ENCODE results near the gene ZMYM4. TPM values are rescaled to one million over a fixed set of nuclear protein-coding genes. Genes with fewer than 3 reads are reported as not detected.
A peak's percentile ranks its signal among the peaks of the same experiment; 100 is the strongest.

The ZMYM4 gene
- total and polyA plus RNA-seq, 2 experiments from 2014 or later, result 34.9 to 37.7 TPM

DNA sequence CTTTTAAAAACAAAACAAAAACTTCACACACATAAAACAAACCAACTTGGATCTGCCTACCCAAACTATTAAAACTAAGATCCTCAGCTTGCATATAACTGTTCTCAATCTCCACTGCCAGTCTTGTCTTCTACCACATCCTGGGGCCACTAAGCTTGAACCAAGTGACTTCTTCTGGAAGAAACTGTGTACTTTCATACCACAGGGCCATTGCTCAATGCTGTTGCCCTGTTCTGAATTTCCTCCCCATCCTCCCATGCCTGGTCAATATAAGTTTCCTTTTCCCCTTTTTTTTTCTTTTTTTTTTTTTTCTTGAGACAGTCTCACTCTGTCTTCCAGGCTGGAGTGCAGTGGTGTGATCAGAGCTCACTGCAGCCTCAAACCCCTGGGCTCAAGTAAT, 178.8 kb downstream of the ZMYM4 start:
- H3K9me2 ChIP-seq (ENCODE audit: insufficient read depth), result no peaks in the 10 kb centered on the region
- H2AFZ ChIP-seq, result no peak overlapping the region
- DNase-seq, result no peak
- no peak overlapping the region for H3K4me2 ChIP-seq (ENCODE audit: unreplicated experiment)
- H4K20me1 ChIP-seq (ENCODE audit: insufficient read depth), result no peaks in the 10 kb centered on the region
- H3K79me2 ChIP-seq (ENCODE audit: insufficient read depth), result no peaks in the 10 kb centered on the region
- H3F3A ChIP-seq (ENCODE audit: insufficient read depth), result peaks cover 33% of the 10 kb centered on the region
- H3K36me3 ChIP-seq (ENCODE audit: low read depth), result 0 out of 2 replicates have a peak, but pooled peaks cover 3% of the 10 kb centered on the region
- in situ Hi-C loops (cut with MboI), result no loop called here
- no peak overlapping the region for H3K27ac ChIP-seq
- no peak overlapping the region for H3K9ac ChIP-seq
- no peaks in the 10 kb centered on the region for H3K9me3 ChIP-seq (ENCODE audit: low read depth)
- TF ChIP-seq EZH2phosphoT487 (IDR thresholded peaks at IDR 0.05; ENCODE audit: insufficient read depth, low read depth) (no peak), EZH2 (IDR thresholded peaks at IDR 0.05; ENCODE audit: insufficient read depth, poor library complexity, severe bottlenecking) (no peak)
- H3K4me3 ChIP-seq, result no peak overlapping the region
- H3K4me1 ChIP-seq (ENCODE audit: insufficient read depth), result peaks cover 34% of the 10 kb centered on the region
- H3K27me3 ChIP-seq (replicated peaks; ENCODE audit: insufficient read depth), result no peaks in the 10 kb centered on the region

DNA sequence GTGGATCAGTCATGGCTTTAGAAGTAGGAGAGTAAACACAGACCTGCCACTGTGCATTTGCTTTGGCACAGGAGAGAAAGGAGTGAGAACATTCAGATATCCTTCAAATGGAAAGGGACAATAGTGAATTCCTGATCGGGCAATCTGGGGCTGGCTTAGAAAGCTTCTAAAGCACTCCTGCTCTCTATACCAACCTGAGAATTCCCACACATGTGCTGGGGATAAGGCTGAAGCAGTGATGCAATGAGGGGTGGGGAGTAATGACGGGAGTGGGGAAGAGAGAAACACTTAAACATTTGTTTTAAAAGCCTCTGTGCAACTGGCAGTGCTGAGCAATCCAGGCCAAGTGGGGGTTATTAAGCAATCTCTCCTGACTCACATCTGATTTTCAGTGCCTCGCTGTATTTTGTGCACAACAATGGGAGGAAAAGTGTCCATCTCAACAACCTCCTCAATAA, 179.9 kb downstream of the ZMYM4 start:
- peaks cover 8% of the 10 kb centered on the region; the same call in 1 of the 2 replicates for H3K36me3 ChIP-seq (ENCODE audit: low read depth)
- no peaks in the 10 kb centered on the region for H3K79me2 ChIP-seq (ENCODE audit: insufficient read depth)
- TF ChIP-seq EZH2 (IDR thresholded peaks at IDR 0.05; ENCODE audit: insufficient read depth, poor library complexity, severe bottlenecking) (no peak), EZH2phosphoT487 (IDR thresholded peaks at IDR 0.05; ENCODE audit: insufficient read depth, low read depth) (no peak)
- in situ Hi-C loops (cut with MboI), result no loop called here
- peak overlapping the region; percentile 96 for H3K27ac ChIP-seq
- no peaks in the 10 kb centered on the region for H4K20me1 ChIP-seq (ENCODE audit: insufficient read depth)
- peaks cover 40% of the 10 kb centered on the region for H3K4me1 ChIP-seq (ENCODE audit: insufficient read depth)
- no peak overlapping the region for H2AFZ ChIP-seq
- peak; percentile 95 for DNase-seq
- H3K27me3 ChIP-seq (replicated peaks; ENCODE audit: insufficient read depth), result no peaks in the 10 kb centered on the region
- peak overlapping the region; percentile 83 for H3K4me2 ChIP-seq (ENCODE audit: unreplicated experiment)
- peaks cover 40% of the 10 kb centered on the region for H3F3A ChIP-seq (ENCODE audit: insufficient read depth)
- H3K9me3 ChIP-seq (ENCODE audit: low read depth), result no peaks in the 10 kb centered on the region
- 15 to 16% methylated on average over 3 of the region's 3 CpGs for WGBS, 2 experiments (ENCODE audit: low coverage in 1 of 2, low lambda C conversion rate in 2 of 2, missing lambda C conversion rate in 2 of 2)
- H3K9ac ChIP-seq, result peak overlapping the region; percentile 79
- H3K4me3 ChIP-seq, result peak overlapping the region; percentile 16; the same call in 1 of the 2 replicates
- H3K9me2 ChIP-seq (ENCODE audit: insufficient read depth), result no peaks in the 10 kb centered on the region

GRCh38 chr1:35449334-35450008, 181.0 kb downstream of the ZMYM4 start:
- WGBS, 2 experiments (ENCODE audit: low coverage in 1 of 2, low lambda C conversion rate in 2 of 2, missing lambda C conversion rate in 2 of 2), result 61 to 65% methylated on average over 7 of the region's 7 CpGs
- peaks cover 44% of the 10 kb centered on the region for H3F3A ChIP-seq (ENCODE audit: insufficient read depth)
- H3K27me3 ChIP-seq (replicated peaks; ENCODE audit: insufficient read depth), result no peaks in the 10 kb centered on the region
- TF ChIP-seq EZH2phosphoT487 (IDR thresholded peaks at IDR 0.05; ENCODE audit: insufficient read depth, low read depth) (no peak), EZH2 (IDR thresholded peaks at IDR 0.05; ENCODE audit: insufficient read depth, poor library complexity, severe bottlenecking) (no peak)
- H3K36me3 ChIP-seq (ENCODE audit: low read depth), result peaks cover 8% of the 10 kb centered on the region; the same call in 1 of the 2 replicates
- H3K79me2 ChIP-seq (ENCODE audit: insufficient read depth), result no peaks in the 10 kb centered on the region
- H3K4me2 ChIP-seq (ENCODE audit: unreplicated experiment), result peak overlapping the region; percentile 83
- no peaks in the 10 kb centered on the region for H3K9me3 ChIP-seq (ENCODE audit: low read depth)
- H3K27ac ChIP-seq, result peak overlapping the region; percentile 96
- DNase-seq, result peak; percentile 98
- peaks cover 46% of the 10 kb centered on the region for H3K4me1 ChIP-seq (ENCODE audit: insufficient read depth)
- H4K20me1 ChIP-seq (ENCODE audit: insufficient read depth), result no peaks in the 10 kb centered on the region
- H3K9ac ChIP-seq, result peak overlapping the region; percentile 79
- H2AFZ ChIP-seq, result no peak overlapping the region
- 0 out of 2 replicates have a peak overlapping the region, but pooled peaks have one; percentile 16 for H3K4me3 ChIP-seq
- in situ Hi-C loops (cut with MboI), result loop anchor here (5.0 to 10.0 kb wide), 2 partner anchors 113 to 265 kb away; partner anchors contain the start of gene C1orf216
- H3K9me2 ChIP-seq (ENCODE audit: insufficient read depth), result no peaks in the 10 kb centered on the region

- H3K4me3 ChIP-seq, result no peak overlapping the region
- H3K4me2 ChIP-seq (ENCODE audit: unreplicated experiment), result no peak overlapping the region
- no peak for TF ChIP-seq EZH2phosphoT487 (IDR thresholded peaks at IDR 0.05; ENCODE audit: insufficient read depth, low read depth)
- TF ChIP-seq EZH2 (IDR thresholded peaks at IDR 0.05; ENCODE audit: insufficient read depth, poor library complexity, severe bottlenecking), result no peak
- peak; percentile 87 for DNase-seq
- peaks cover 55% of the 10 kb centered on the region for H3K4me1 ChIP-seq (ENCODE audit: insufficient read depth)
- H3F3A ChIP-seq (ENCODE audit: insufficient read depth), result peaks cover 59% of the 10 kb centered on the region
- in situ Hi-C loops (cut with MboI), result loop anchor here (5.0 to 10.0 kb wide), 2 partner anchors 111 to 264 kb away; partner anchors contain the start of gene C1orf216
- H3K27ac ChIP-seq, result no peak overlapping the region
- peaks cover 8% of the 10 kb centered on the region; the same call in 1 of the 2 replicates for H3K36me3 ChIP-seq (ENCODE audit: low read depth)
- H3K27me3 ChIP-seq (replicated peaks; ENCODE audit: insufficient read depth), result no peaks in the 10 kb centered on the region
- peak overlapping the region; percentile 72 for H3K9ac ChIP-seq
- 18 to 19% methylated on average over 3 of the region's 3 CpGs for WGBS, 2 experiments (ENCODE audit: low coverage in 1 of 2, low lambda C conversion rate in 2 of 2, missing lambda C conversion rate in 2 of 2)
- no peak overlapping the region for H2AFZ ChIP-seq
- H3K79me2 ChIP-seq (ENCODE audit: insufficient read depth), result no peaks in the 10 kb centered on the region
- H4K20me1 ChIP-seq (ENCODE audit: insufficient read depth), result no peaks in the 10 kb centered on the region
- H3K9me3 ChIP-seq (ENCODE audit: low read depth), result no peaks in the 10 kb centered on the region
- no peaks in the 10 kb centered on the region for H3K9me2 ChIP-seq (ENCODE audit: insufficient read depth)
Measured at GRCh38 chr1:35451125-35451528, 182.6 kb downstream of the ZMYM4 start.

Measured in GM23248 (cell line).